Caco-2 (cell line): ENCODE measurements around the gene RBPJL. TPM values are rescaled to one million over a fixed set of nuclear protein-coding genes. Genes with fewer than 3 reads are reported as not detected.

Experiments
- Bru-seq: library from RNA; stranded (reverse); fragments of 400-500 nt; gene quantifications from one replicate; lab custom pipeline; 2021; lab: Mats Ljungman, UMichigan
- BruChase-seq, 2 experiments: library from RNA; stranded (reverse); fragments of 400-500 nt; gene quantifications; one replicate each; lab custom pipeline; 2021; lab: Mats Ljungman, UMichigan
- BruUV-seq: library from RNA; stranded (reverse); fragments of 400-500 nt; replicated peaks from 2 replicates; lab custom pipeline; 2021; lab: Mats Ljungman, UMichigan
- CTCF ChIA-PET: fragments of 300-600 bp; sonication (Branson Sonifier 250); formaldehyde crosslinking; loops from one replicate; lab custom pipeline; 2022; ENCODE audit warnings: antibody characterized with exemption; lab: Charles Lee
- POLR2A ChIA-PET: fragments of 300-600 bp; sonication (Branson Sonifier 250); formaldehyde crosslinking; loops from one replicate; lab custom pipeline; 2022; ENCODE audit warnings: antibody characterized with exemption; lab: Charles Lee
- DNase-seq, 2 experiments: peaks; one replicate each; pipeline versions ENCODE4 v3.0.0 to v3.0.0-alpha.2; 2020 to 2022
- H3K27me3 ChIP-seq: replicated peaks from 2 replicates; pipeline ENCODE4 v1.6.0; 2011; ENCODE audit warnings: low read length; ENCODE audit not compliant: control insufficient read depth, insufficient read depth
- H3K36me3 ChIP-seq: 2 replicates; pipeline ENCODE4 v1.5.1; 2011; ENCODE audit warnings: low read length; ENCODE audit not compliant: control insufficient read depth, insufficient read depth
- H3K4me1 ChIP-seq: fragments of 250-450 bp; sonication (Bioruptor Pico); 2 replicates; pipeline ENCODE4 v1.5.1; 2020; ENCODE audit warnings: mild to moderate bottlenecking
- H3K4me3 ChIP-seq: 2 replicates; pipeline ENCODE4 v1.5.1; 2011; ENCODE audit warnings: low read depth, mild to moderate bottlenecking, control low read depth, low read length
- H3K9me3 ChIP-seq: fragments of 250-450 bp; sonication (Bioruptor Pico); 2 replicates; pipeline ENCODE4 v1.5.1; 2020; ENCODE audit warnings: mild to moderate bottlenecking, moderate library complexity
- H3K27ac Mint-ChIP-seq: one replicate; pipeline ENCODE4 v1.8.0; 2022; ENCODE audit warnings: mixed read lengths; ENCODE audit not compliant: unreplicated experiment
- H3K27me3 Mint-ChIP-seq: one replicate; pipeline ENCODE4 v1.8.0; 2022; ENCODE audit warnings: mixed read lengths; ENCODE audit not compliant: insufficient read depth, unreplicated experiment
- H3K36me3 Mint-ChIP-seq: one replicate; pipeline ENCODE4 v1.8.0; 2022; ENCODE audit warnings: mild to moderate bottlenecking, mixed read lengths; ENCODE audit not compliant: insufficient read depth, unreplicated experiment
- H3K4me1 Mint-ChIP-seq: one replicate; pipeline ENCODE4 v1.8.0; 2022; ENCODE audit warnings: low read depth, mixed read lengths; ENCODE audit not compliant: unreplicated experiment
- H3K4me3 Mint-ChIP-seq: one replicate; pipeline ENCODE4 v1.8.0; 2022; ENCODE audit warnings: mild to moderate bottlenecking, moderate library complexity, mixed read lengths; ENCODE audit not compliant: unreplicated experiment
- H3K9me3 Mint-ChIP-seq: one replicate; pipeline ENCODE4 v1.8.0; 2022; ENCODE audit warnings: mixed read lengths; ENCODE audit not compliant: unreplicated experiment
- CTCF ChIP-seq, 2 experiments: fragments of 200-600 bp in 1 of 2; IDR thresholded peaks; 1 replicate in 1 of 2; 2 replicates in 1 of 2; pipeline versions ENCODE4 v1.5.1 to v1.8.0; 2011 to 2022; ENCODE audit warnings: antibody characterized with exemption in 1 of 2, control low read depth in 1 of 2, inconsistent platforms in 1 of 2, low read depth in 1 of 2, low read length in 1 of 2, mild to moderate bottlenecking in 1 of 2, moderate library complexity in 1 of 2; ENCODE audit not compliant: insufficient read depth in 1 of 2, severe bottlenecking in 1 of 2, unreplicated experiment in 1 of 2
- intact Hi-C: fragments of 100-400 bp; cut with micrococcal nuclease; formaldehyde crosslinking; loops from one replicate; pipeline ENCODE4 v1.10.0; 2022; ENCODE audit not compliant: unreplicated experiment
- long read RNA-seq: library from polyadenylated mRNA; stranded (forward); transcript quantifications from one replicate; pipeline ENCODE4 v2.0.0, GENCODE V29; 2022
- total RNA-seq: library from RNA; stranded (reverse); gene quantifications from 2 replicates; pipeline ENCODE4 v1.2.3, GENCODE V29; 2022

Gene RBPJL, protein sequence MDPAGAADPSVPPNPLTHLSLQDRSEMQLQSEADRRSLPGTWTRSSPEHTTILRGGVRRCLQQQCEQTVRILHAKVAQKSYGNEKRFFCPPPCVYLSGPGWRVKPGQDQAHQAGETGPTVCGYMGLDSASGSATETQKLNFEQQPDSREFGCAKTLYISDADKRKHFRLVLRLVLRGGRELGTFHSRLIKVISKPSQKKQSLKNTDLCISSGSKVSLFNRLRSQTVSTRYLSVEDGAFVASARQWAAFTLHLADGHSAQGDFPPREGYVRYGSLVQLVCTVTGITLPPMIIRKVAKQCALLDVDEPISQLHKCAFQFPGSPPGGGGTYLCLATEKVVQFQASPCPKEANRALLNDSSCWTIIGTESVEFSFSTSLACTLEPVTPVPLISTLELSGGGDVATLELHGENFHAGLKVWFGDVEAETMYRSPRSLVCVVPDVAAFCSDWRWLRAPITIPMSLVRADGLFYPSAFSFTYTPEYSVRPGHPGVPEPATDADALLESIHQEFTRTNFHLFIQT
- total RNA-seq (not detected in 2 replicates), Bru-seq, nascent RNA (not detected), BruChase-seq, experiment 1, labeled RNA remaining after a 2-hour chase (not detected), BruChase-seq, experiment 2, labeled RNA remaining after a 6-hour chase (not detected)
- long read RNA-seq: 0 reads

DNA sequence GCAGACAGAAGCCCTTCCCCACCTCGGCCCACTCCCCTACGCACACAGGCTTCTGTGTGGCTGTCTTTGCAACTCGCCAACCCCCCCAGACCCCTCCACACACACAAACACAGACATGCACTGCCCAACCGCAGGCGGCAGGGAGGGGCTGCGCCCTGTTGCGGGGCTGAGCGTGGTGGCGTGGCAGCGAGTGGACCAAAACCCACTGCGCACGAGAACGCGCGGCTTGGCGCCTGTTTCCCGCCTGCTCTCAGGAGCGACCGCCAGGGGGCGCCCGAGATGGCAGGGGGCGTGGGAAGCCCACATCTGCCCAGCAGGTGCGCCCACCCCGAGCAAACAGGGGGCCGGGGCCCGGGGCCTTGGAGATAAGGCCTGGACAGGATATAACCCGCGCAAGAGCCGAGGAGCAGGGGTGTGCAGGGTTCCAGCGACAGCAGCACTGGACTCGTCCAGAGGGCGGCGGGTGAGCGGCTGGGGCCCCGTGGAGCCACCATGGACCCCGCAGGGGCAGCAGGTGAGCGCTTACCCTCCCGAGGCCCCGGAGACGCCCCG, at the start of gene RBPJL:
Gene RBPJL (plus strand): TSS at position 410 of the 552 bp plus-strand sequence. CDS start 83 bp downstream, at position 493.
- H3K27ac Mint-ChIP-seq: no peak within 1 kb of the TSS
- DNase-seq: peak in 1 of 2 experiments; percentile 55
- no peaks in the 10 kb centered on the region for H3K36me3 Mint-ChIP-seq
- no peaks in the 10 kb centered on the region for H3K9me3 Mint-ChIP-seq
- no peak within 1 kb of the TSS for H3K4me3 Mint-ChIP-seq
- Histone ChIP-seq H3K27me3 (no peaks in the 10 kb centered on the region), H3K4me1 (no peaks in the 10 kb centered on the region), H3K36me3 (no peaks in the 10 kb centered on the region), H3K9me3 (no peaks in the 10 kb centered on the region), H3K4me3 (no peak within 1 kb of the TSS)
- ChIA-PET CTCF (no interaction called here), POLR2A (no interaction called here)
- BruUV-seq: no TSS peak
- peaks cover 8% of the 10 kb centered on the region for H3K4me1 Mint-ChIP-seq
- peak; percentile 77 to 98 for TF ChIP-seq CTCF (IDR thresholded peaks at IDR 0.05; ENCODE audit: insufficient read depth in 1 of 2, low read depth in 1 of 2, low read length in 1 of 2, severe bottlenecking in 1 of 2, unreplicated experiment in 1 of 2)
- intact Hi-C loops: no loop called here
- peaks cover 3% of the 10 kb centered on the region for H3K27me3 Mint-ChIP-seq

DNA sequence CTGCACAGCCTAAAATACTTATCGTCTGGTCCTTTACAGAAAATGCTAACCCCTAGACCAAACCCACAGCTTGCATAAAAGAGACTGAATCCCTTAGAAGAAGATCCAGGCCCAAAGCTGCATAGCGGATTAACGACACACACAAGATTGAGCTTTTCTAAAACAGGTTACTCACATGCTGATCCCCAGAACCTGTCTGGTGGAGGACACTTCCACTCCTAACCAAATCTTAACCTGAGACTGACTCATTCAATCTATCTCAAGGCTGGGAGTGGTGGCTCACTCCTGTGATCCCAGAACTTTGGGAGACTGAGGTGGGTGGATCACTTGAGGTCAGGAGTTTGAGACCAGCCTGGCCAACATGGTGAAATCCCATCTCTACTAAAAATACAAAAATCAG, 49.5 kb upstream of the RBPJL start:
- POLR2A ChIA-PET: no interaction called here
- TF ChIP-seq CTCF (IDR thresholded peaks at IDR 0.05; ENCODE audit: insufficient read depth in 1 of 2, low read depth in 1 of 2, low read length in 1 of 2, severe bottlenecking in 1 of 2, unreplicated experiment in 1 of 2): no peak
- CTCF ChIA-PET: interaction anchor here (1.5 kb wide), 1 partner anchor 35 kb away, joined by 4 read pairs; no protein-coding TSS in a partner anchor
- Mint-ChIP-seq H3K4me3 (no peak overlapping the region), H3K27me3 (peaks cover 13% of the 10 kb centered on the region), H3K9me3 (no peaks in the 10 kb centered on the region), H3K4me1 (peaks cover 6% of the 10 kb centered on the region), H3K36me3 (no peaks in the 10 kb centered on the region), H3K27ac (no peak overlapping the region)
- intact Hi-C loops: no loop called here
- Histone ChIP-seq H3K4me1 (peaks cover 6% of the 10 kb centered on the region), H3K4me3 (no peak overlapping the region), H3K36me3 (no peaks in the 10 kb centered on the region), H3K9me3 (no peaks in the 10 kb centered on the region; the same call in 1 of the 2 replicates), H3K27me3 (no peaks in the 10 kb centered on the region)
- BruUV-seq: no TSS peak
- no peak for DNase-seq

GRCh38 chr20:45257711-45258110, 48.9 kb upstream of the RBPJL start:
- no peak for TF ChIP-seq CTCF (IDR thresholded peaks at IDR 0.05; ENCODE audit: insufficient read depth in 1 of 2, low read depth in 1 of 2, low read length in 1 of 2, severe bottlenecking in 1 of 2, unreplicated experiment in 1 of 2)
- ChIA-PET CTCF (interaction anchor here (1.5 kb wide), 1 partner anchor 34 kb away, joined by 4 read pairs; no protein-coding TSS in a partner anchor), POLR2A (no interaction called here)
- intact Hi-C loops: no loop called here
- H3K36me3 Mint-ChIP-seq: no peaks in the 10 kb centered on the region
- no peak overlapping the region for H3K4me3 Mint-ChIP-seq
- no peaks in the 10 kb centered on the region for H3K9me3 Mint-ChIP-seq
- Histone ChIP-seq H3K9me3 (no peaks in the 10 kb centered on the region; the same call in 1 of the 2 replicates), H3K36me3 (no peaks in the 10 kb centered on the region), H3K4me3 (no peak overlapping the region), H3K4me1 (peaks cover 6% of the 10 kb centered on the region), H3K27me3 (no peaks in the 10 kb centered on the region)
- H3K27ac Mint-ChIP-seq: no peak overlapping the region
- H3K27me3 Mint-ChIP-seq: peaks cover 15% of the 10 kb centered on the region
- no peak for DNase-seq
- no TSS peak for BruUV-seq
- H3K4me1 Mint-ChIP-seq: peaks cover 6% of the 10 kb centered on the region
